C4-2B (cell line): ENCODE results near the gene MCM3AP.

Experiments used
- CTCF ChIP-seq: fragments of 450-650 bp; conservative IDR thresholded peaks from 2 replicates; pipeline ENCODE4 v1.5.1; 2017; ENCODE audit warnings: mild to moderate bottlenecking
- ZFX ChIP-seq: fragments of 450-650 bp; IDR thresholded peaks from 2 replicates; pipeline ENCODE4 v1.6.1; 2017

- TF ChIP-seq CTCF (no peak), ZFX (no peak)
These were observed 89.7 kb downstream of the MCM3AP start for GRCh38 chr21:46195595-46196195.
